GM18868 (cell line): Measurements from ENCODE around the gene TBC1D24.
A peak's percentile ranks its signal among the peaks of the same experiment; 100 is the strongest.
"Not testable (repeated sequence)": the region's sequence is repeated elsewhere in the genome, so short reads cannot be mapped to it uniquely, and the experiment has no call there.

Experiments used
- ATAC-seq: cut with Tn5 transposase; IDR thresholded peaks from one replicate; pipeline ENCODE4 v1.9.1; 2021; ENCODE audit warnings: mild to moderate bottlenecking, moderate library complexity; ENCODE audit not compliant: unreplicated experiment

TBC1D24 gene

GRCh38 chr16:2474877-2475412 lies at the start of gene TBC1D24:
Gene TBC1D24 (plus strand): TSS chr16:2475127. CDS start chr16:2496149, 21,022 bp downstream.
- peak; percentile 57 for ATAC-seq

GRCh38 chr16:2425825-2426430 lies 49.0 kb upstream of the TBC1D24 start:
- no peak for ATAC-seq

GRCh38 chr16:2426941-2427361 lies 48.0 kb upstream of the TBC1D24 start:
- ATAC-seq, result no peak

- no peak for ATAC-seq
Observed at GRCh38 chr16:2427526-2427925, 47.4 kb upstream of the TBC1D24 start.

GRCh38 chr16:2428051-2428783 lies 46.7 kb upstream of the TBC1D24 start:
- ATAC-seq, result peak; percentile 13

GRCh38 chr16:2428784-2429033 lies 46.2 kb upstream of the TBC1D24 start:
- ATAC-seq, result peak; percentile 17

- peak; percentile 84 for ATAC-seq
Observed at GRCh38 chr16:2429034-2429770, 45.7 kb upstream of the TBC1D24 start, which contains the start of gene CCNF. Gene CCNF (plus strand): TSS chr16:2429447. CDS start chr16:2429482, 35 bp downstream.

- no peak for ATAC-seq
Observed at GRCh38 chr16:2429771-2430663, 44.9 kb upstream of the TBC1D24 start.

GRCh38 chr16:2432286-2432685 lies 42.6 kb upstream of the TBC1D24 start:
- no peak for ATAC-seq

- ATAC-seq, result no peak
Observed at GRCh38 chr16:2432801-2433505, 42.0 kb upstream of the TBC1D24 start.

- not testable (repeated sequence) for ATAC-seq
Observed at GRCh38 chr16:2435236-2435635, 39.7 kb upstream of the TBC1D24 start.

- no peak for ATAC-seq
Observed at GRCh38 chr16:2436110-2436509, 38.8 kb upstream of the TBC1D24 start.

GRCh38 chr16:2437032-2437790 lies 37.7 kb upstream of the TBC1D24 start:
- ATAC-seq, result no peak

GRCh38 chr16:2438121-2438520 lies 36.8 kb upstream of the TBC1D24 start:
- ATAC-seq, result no peak

GRCh38 chr16:2439598-2439997 lies 35.3 kb upstream of the TBC1D24 start:
- ATAC-seq, result no peak

GRCh38 chr16:2441143-2441804 lies 33.7 kb upstream of the TBC1D24 start:
- not testable (repeated sequence) for ATAC-seq

- no peak for ATAC-seq
Observed at GRCh38 chr16:2443555-2443954, 31.4 kb upstream of the TBC1D24 start.

GRCh38 chr16:2447920-2448583 lies 26.9 kb upstream of the TBC1D24 start:
- no peak for ATAC-seq
